Upper lobe of right lung (tissue), 1 donor: ENCODE data around the gene CRISPLD2. TPM values are rescaled to one million over a fixed set of nuclear protein-coding genes. Genes with fewer than 3 reads are reported as not detected.

ENCODE experiments used
- ATAC-seq: fragments of 200-7000 bp; cut with Tn5 transposase; one replicate; pipeline ENCODE4 v1.9.1; 2020; ENCODE audit warnings: mild to moderate bottlenecking, moderate library complexity
- DNase-seq: peaks from one replicate; pipeline ENCODE4 v3.0.0-alpha.2; 2020
- H3K27ac ChIP-seq: fragments of 200-600 bp; one replicate; pipeline ENCODE4 v1.8.0; 2022
- H3K27me3 ChIP-seq: fragments of 200-600 bp; one replicate; pipeline ENCODE4 v1.8.0; 2022; ENCODE audit warnings: mild to moderate bottlenecking
- H3K36me3 ChIP-seq: fragments of 200-600 bp; one replicate; pipeline ENCODE4 v1.8.0; 2022
- H3K4me1 ChIP-seq: fragments of 200-600 bp; one replicate; pipeline ENCODE4 v1.8.0; 2022
- H3K4me3 ChIP-seq: fragments of 200-600 bp; one replicate; pipeline ENCODE4 v1.8.0; 2022; ENCODE audit warnings: mild to moderate bottlenecking
- H3K9me3 ChIP-seq: fragments of 200-600 bp; one replicate; pipeline ENCODE4 v1.8.0; 2022
- intact Hi-C: fragments of 100-400 bp; cut with DNase I; formaldehyde crosslinking; loops from one replicate; pipeline ENCODE4 v1.11.0; 2022
- total RNA-seq: library from RNA; stranded (reverse); fragmentation: NEBNext Ultra II Directional; extraction: Animal tissue kit (Norgen Biotek cat#: 25700); gene quantifications from one replicate; pipeline ENCODE4 v1.2.1, GENCODE V29; 2021
- TF ChIP-seq, protein P1 (sequence below): fragments of 200-600 bp; IDR thresholded peaks from one replicate; pipeline ENCODE4 v1.8.0; 2022; ENCODE audit warnings: antibody characterized with exemption
- donor health status: DM: no; HTN: yes; CAD: no; lungs with severe emphysema.

Gene CRISPLD2
- total RNA-seq, 1 donor from 2014 or later, result 61.9 TPM

DNA sequence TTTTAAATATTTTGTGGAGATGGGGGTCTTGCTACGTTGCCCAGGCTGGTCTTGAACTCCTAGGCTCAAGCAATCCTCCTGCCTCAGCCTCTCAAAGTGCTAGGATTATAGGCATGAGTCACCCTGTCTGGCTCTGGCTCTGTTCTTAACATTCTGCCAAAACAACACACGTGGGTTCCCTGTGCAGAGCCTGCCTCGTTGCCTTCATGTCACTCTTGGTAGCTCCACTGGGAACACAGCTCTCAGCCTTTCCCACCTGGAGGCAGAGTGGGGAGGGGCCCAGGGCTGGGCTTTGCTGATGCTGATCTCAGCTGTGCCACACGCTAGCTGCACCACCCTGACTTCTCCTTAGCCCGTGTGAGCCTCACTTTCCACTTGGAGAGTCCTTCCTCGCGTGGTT lies 19.3 kb downstream of the CRISPLD2 start:
- Histone ChIP-seq H3K27me3 (peaks cover 5% of the 10 kb centered on the region), H3K4me3 (no peak overlapping the region), H3K9me3 (no peaks in the 10 kb centered on the region), H3K36me3 (peaks cover 10% of the 10 kb centered on the region), H3K4me1 (no peaks in the 10 kb centered on the region), H3K27ac (no peak overlapping the region)
- DNase-seq (no peak), ATAC-seq (no peak)
- TF ChIP-seq, protein P1, sequence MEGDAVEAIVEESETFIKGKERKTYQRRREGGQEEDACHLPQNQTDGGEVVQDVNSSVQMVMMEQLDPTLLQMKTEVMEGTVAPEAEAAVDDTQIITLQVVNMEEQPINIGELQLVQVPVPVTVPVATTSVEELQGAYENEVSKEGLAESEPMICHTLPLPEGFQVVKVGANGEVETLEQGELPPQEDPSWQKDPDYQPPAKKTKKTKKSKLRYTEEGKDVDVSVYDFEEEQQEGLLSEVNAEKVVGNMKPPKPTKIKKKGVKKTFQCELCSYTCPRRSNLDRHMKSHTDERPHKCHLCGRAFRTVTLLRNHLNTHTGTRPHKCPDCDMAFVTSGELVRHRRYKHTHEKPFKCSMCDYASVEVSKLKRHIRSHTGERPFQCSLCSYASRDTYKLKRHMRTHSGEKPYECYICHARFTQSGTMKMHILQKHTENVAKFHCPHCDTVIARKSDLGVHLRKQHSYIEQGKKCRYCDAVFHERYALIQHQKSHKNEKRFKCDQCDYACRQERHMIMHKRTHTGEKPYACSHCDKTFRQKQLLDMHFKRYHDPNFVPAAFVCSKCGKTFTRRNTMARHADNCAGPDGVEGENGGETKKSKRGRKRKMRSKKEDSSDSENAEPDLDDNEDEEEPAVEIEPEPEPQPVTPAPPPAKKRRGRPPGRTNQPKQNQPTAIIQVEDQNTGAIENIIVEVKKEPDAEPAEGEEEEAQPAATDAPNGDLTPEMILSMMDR, result no peak
- intact Hi-C loops, result no loop called here

DNA sequence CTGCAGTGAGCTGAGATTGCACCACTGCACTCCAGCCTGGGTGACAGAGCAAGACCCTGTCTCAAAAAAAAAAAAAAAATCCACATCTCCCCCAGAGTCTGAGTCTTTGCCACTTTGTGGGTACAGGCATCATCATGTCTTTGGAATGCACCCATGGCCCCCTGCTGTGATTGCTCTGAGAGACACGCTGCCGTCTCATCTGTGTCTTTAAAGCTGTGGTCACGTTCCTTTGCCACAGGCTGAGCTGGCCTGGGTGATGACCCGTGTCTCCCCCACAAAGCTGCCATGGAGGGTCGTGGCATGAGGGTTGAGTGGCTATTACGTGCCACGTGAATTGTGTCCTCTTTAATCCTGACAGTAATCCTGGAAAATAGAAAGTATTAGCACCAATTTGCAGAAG lies 20.2 kb downstream of the CRISPLD2 start:
- DNase-seq, result no peak
- no peak for ATAC-seq
- TF ChIP-seq, protein P1, result no peak
- H3K27me3 ChIP-seq, result peaks cover 5% of the 10 kb centered on the region
- H3K36me3 ChIP-seq, result peaks cover 15% of the 10 kb centered on the region
- no peak overlapping the region for H3K27ac ChIP-seq
- H3K9me3 ChIP-seq, result no peaks in the 10 kb centered on the region
- intact Hi-C loops, result no loop called here
- H3K4me3 ChIP-seq, result no peak overlapping the region
- no peaks in the 10 kb centered on the region for H3K4me1 ChIP-seq

DNA sequence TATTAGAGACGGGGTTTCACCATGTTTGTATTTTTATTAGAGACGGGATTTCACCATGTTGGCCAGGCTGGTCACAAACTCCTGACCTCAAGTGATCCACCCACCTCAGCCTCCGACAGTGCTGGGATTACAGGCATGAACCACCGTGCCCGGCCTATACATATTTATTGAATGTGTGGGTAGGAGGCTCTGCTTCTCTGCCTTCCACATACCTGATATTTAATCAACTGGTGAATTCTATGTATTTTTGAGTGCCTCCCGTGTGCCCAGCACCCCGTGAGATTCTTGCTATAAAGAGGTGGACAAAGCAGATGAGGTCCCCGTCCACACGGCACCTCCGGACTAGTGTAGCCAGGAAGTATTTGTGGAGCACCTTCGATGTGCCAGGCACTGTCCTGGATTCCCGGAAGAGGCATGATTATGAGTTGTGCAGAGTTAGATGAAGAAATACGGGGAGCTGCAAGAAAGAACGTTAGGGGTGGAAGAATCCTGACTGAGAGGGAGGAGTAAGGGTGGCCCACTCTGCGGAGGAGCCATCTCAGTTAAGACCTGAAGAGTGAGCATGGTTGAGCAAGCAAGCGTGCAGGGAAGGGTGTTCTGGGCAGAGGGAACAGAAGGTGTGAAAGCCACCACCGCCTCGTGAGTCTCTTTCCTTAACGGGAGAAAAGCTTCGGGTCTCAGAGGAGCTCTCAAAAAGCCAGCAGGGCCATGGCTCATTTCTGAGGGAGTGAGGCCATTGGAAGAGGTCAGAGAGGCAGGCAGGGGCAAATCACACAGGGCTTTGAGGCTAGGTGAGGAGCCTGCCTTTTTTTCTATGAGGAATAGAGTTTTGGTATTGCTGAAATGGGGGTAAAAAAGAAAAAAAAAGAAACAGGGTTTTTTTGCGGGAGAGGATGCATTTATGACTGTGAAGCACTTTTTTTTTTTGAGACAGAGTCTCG lies 21.2 kb downstream of the CRISPLD2 start:
- intact Hi-C loops, result no loop called here
- Histone ChIP-seq H3K4me1 (no peaks in the 10 kb centered on the region), H3K36me3 (peaks cover 16% of the 10 kb centered on the region), H3K27me3 (peaks cover 5% of the 10 kb centered on the region), H3K27ac (no peak overlapping the region), H3K4me3 (no peak overlapping the region), H3K9me3 (no peaks in the 10 kb centered on the region)
- ATAC-seq (no peak), DNase-seq (no peak)
- TF ChIP-seq, protein P1, result no peak

DNA sequence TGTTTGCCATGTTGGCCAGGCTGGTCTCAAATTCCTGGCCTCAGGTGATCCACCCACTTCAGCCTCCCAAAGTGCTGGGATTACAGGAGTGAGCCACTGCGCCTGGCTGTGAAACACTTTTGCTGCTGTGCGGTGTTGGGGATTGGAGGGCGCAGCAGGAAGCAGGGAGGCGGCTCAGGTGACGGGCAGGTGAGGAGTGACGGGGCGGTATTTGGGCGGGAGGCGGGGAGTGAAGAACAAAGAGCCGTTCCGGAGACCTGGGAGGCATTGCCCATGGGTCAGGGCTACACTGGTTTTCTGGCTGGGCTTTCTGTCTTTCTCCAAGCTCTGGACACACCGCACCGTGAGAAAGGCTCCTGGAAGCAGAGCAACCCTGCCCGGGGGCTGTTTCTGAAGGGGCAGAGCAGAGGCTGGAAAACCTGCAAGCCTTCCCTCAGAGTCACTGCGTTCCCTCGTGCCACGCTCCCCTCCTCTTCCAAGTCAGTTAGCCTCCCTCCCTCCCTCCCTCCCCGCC lies 22.1 kb downstream of the CRISPLD2 start:
- peak overlapping the region; percentile 28 for H3K4me3 ChIP-seq
- no peaks in the 10 kb centered on the region for H3K9me3 ChIP-seq
- TF ChIP-seq, protein P1, result no peak
- H3K27ac ChIP-seq, result no peak overlapping the region
- peak; percentile 92 for ATAC-seq
- peak; percentile 89 for DNase-seq
- intact Hi-C loops, result no loop called here
- peaks cover 16% of the 10 kb centered on the region for H3K36me3 ChIP-seq
- H3K27me3 ChIP-seq, result no peaks in the 10 kb centered on the region
- H3K4me1 ChIP-seq, result no peaks in the 10 kb centered on the region

DNA sequence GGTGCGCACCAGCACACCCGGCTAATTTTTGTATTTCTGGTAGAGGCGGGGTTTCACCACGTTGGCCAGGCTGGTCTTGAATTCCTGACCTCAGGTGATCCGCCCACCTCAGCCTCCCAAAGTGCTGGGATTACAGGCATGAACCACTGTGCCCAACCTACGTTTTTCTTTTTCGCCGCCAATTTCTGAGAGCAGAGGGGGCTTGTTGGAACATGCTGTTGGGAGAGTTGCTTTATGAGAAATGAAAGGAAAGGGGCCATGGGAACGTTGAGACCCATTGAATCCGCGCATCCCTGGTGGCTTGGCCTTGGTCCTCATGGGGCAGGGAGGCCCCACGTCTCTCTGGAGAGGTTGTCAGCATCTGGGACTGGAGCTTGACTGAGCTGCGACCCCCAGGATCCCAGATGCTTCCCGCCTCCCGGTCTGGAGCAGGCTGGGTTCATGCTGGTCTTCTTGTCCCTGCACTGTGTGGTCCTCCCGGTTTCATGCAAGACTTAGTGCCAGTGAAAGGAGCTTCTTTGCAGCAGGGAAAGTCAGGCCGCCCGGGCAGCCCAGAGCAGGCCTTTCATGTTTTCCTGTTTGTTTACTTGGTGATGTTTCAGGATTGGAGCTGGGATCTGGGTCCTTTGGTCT lies 22.8 kb downstream of the CRISPLD2 start:
- no peak for DNase-seq
- intact Hi-C loops, result no loop called here
- H3K27me3 ChIP-seq, result no peaks in the 10 kb centered on the region
- H3K4me3 ChIP-seq, result no peak overlapping the region
- no peak for ATAC-seq
- no peaks in the 10 kb centered on the region for H3K4me1 ChIP-seq
- no peak overlapping the region for H3K27ac ChIP-seq
- no peaks in the 10 kb centered on the region for H3K9me3 ChIP-seq
- peaks cover 16% of the 10 kb centered on the region for H3K36me3 ChIP-seq
- TF ChIP-seq, protein P1, result no peak
